A549 treated with dexamethasone at 1 μM for 4 hours (cell line): Measurements from ENCODE around the gene KHK. TPM values are rescaled to one million over a fixed set of nuclear protein-coding genes. Genes with fewer than 3 reads are reported as not detected.

Experiments
- total RNA-seq: library from RNA; stranded (reverse); fragments of 200-300 nt; extraction: Qiagen RNA extraction; gene quantifications from 5 replicates; pipeline ENCODE4 v1.2.3, GENCODE V29; 2022

KHK gene
- 7.6 to 9.1 TPM (median 8.3 TPM) in 5 replicates for total RNA-seq

GRCh38 chr2:27086724-27087593, at the start of gene KHK:
TSS of gene KHK (plus strand) at chr2:27086772. CDS start at chr2:27087260, 488 bp downstream.

GRCh38 chr2:27050996-27051901, 35.3 kb upstream of the KHK start, which contains the start of gene AGBL5:
TSS of gene AGBL5 (plus strand) at chr2:27051668. CDS start at chr2:27052959, 1,291 bp downstream.

GRCh38 chr2:27071277-27071989, 15.1 kb upstream of the KHK start, which contains the start of gene OST4:
TSS of gene OST4 (minus strand) at chr2:27071654.

DNA sequence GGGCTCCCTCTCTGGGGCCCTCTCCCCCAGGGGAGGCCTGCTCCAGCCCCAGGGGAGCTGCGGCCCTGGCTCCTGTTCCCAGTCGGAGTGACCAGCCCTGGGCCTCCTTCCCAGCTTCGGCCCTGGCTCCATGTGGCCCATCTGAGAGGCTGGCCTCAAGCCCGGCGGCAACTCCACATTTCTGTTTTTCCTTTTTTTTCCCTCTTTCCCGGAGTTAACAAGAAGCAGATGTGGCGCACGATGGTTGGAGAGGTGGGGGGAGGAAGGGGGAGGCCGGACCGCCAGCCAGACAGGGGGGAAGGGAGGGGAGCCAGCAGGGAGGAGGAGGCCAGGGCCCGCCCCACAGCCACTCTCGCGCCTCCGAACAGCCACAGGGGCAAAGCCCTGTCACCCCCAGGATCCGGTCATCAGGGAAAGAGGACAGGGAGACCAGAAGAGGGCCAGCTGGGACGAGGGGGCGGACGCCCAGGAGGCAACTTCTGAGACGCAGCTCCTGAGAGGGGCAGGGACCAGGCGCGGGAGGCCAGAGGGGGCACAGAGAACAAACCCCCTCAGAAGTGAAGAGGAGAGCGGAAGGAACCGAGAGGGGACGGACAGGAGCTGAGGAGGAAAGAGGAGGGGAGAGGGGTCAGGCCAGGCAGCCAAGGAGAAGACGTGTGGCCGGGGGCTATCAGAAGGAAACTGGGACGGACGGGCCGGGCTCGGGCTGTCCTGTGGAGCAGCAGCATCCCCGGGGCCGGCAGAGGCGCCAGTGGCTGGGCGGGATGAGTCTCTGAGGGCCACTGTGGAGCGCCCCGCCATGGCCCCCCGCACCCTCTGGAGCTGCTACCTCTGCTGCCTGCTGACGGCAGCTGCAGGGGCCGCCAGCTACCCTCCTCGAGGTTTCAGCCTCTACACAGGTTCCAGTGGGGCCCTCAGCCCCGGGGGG, 8.0 kb upstream of the KHK start, which contains the start of gene EMILIN1:
Gene EMILIN1, plus strand, starts transcription at position 349 of the 928 bp plus-strand sequence. Its CDS starts 451 bp downstream, at position 800.

GRCh38 chr2:27118525-27119329, 32.2 kb downstream of the KHK start, which contains the start of gene CGREF1:
TSS of gene CGREF1 (minus strand) at chr2:27119128. CDS start at chr2:27104366, 14,762 bp downstream.

DNA sequence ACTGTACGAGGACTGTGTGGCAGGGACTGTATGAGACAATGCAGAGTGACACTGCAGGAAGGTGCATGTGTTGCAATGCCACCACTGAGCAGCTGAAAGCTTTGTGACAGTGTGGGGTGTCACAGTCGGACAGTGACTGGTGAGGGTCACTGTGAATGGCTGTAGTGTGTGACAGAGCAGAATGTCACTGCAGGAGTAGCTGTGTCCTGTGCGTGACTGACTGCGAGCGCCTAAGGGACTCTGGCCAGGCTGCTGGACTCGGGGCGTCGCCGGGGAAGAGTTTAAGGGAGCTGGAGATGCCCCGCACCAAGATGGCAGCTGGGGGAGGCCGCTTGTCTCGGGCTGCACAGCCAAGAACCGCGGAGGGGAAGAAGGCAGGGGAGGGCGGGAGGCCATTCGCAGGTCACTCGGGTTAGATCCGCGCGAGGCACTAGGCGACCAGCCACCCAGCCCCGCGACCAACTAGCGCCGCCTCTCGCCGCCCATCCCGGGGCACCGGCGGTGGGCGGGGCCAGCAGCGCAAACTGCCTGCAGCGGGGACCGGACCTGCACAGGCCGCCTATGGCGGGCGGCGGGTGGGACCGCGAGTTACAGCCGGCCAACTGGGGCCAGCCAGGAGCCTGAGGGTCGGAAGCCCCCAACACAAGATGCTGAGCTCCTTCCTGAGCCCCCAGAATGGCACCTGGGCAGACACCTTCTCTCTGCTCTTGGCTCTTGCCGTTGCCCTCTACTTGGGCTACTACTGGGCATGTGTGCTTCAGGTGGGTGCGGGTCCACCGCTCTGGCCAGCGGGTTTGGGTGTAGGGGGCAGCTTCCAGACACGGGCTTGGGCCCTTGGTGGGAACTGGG, 37.0 kb downstream of the KHK start, which contains the start of gene ABHD1:
Gene ABHD1, plus strand, starts transcription at position 514 of the 849 bp plus-strand sequence. Its CDS starts 134 bp downstream, at position 648.

DNA sequence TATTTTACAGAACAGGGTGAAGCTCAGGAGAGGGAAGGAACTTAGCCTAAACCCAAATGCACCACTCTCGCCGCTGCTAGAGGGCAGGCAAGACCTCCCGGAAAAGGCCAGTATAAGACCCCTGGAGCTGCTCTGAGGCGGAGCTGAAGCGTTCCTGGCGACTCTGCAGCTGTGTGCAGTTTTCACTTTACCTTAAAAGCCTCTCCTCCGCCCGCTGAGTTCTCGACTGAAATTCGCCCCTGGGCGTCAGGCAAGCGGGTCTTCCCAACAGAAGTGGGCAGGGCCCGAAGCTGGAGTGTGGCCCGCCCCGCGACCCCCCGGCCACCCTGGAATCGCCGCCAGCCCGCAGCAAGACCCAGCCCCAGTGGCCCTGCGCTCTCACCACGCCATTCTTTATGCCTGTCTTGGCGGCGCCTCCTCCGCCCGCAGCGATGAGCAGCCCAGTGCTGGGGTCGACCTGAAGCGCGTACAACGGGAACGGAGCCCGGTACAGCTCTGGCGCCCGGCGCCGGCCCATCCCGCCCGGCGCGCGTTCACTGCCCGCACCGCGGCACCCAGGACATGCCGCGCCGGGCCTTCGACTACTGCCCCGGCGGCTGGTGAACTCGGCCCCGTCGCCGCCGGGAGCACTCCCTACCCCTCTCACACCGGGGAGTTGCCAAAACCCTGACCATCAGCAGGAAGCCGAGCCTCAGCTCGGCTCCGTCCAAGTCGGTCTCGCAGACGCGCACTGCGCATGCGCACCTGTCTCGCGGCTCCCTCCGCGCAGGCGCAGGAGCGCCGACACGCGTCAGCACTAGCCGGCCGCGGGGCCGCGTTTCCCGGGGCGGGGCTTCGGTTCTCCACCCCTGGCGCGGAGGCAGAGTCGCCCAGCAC, 47.6 kb downstream of the KHK start, which contains the start of gene PREB:
Gene PREB, minus strand, starts transcription at position 732 of the 876 bp plus-strand sequence. Its CDS starts 215 bp downstream, at position 517.

GRCh38 chr2:27139310-27139709, 52.7 kb downstream of the KHK start, which contains the start of gene PRR30:
TSS of gene PRR30 (minus strand) at chr2:27139410. CDS start at chr2:27138329, 1,081 bp downstream.

GRCh38 chr2:27148801-27149439, 62.3 kb downstream of the KHK start, which contains the start of gene TCF23:
TSS of gene TCF23 (plus strand) at chr2:27149004. CDS start at chr2:27149134, 130 bp downstream.

Other genes with a start within 250 kb of the KHK start
- 3.6 to 6.4 TPM (median 5.2 TPM) in 5 replicates for gene DPYSL5, start 238.6 kb upstream of the KHK start, total RNA-seq
- 8.5 to 11.4 TPM (median 9.9 TPM) in 5 replicates for gene MAPRE3, start 116.1 kb upstream of the KHK start, total RNA-seq
- gene TMEM214, start 53.8 kb upstream of the KHK start, total RNA-seq: 47.0 to 70.0 TPM (median 69.4 TPM) in 5 replicates
- gene AGBL5, start 35.1 kb upstream of the KHK start, total RNA-seq: 28.5 to 34.9 TPM (median 34.4 TPM) in 5 replicates
- 529 to 708 TPM (median 553 TPM) in 5 replicates for gene OST4, start 15.1 kb upstream of the KHK start, total RNA-seq
- 0.32 to 0.57 TPM (median 0.43 TPM) in 5 replicates for gene EMILIN1, start 8.2 kb upstream of the KHK start, total RNA-seq
- gene CGREF1, start 32.4 kb downstream of the KHK start, total RNA-seq: 7.2 to 8.1 TPM (median 7.8 TPM) in 5 replicates
- gene ABHD1, start 37.0 kb downstream of the KHK start, total RNA-seq: 0.50 to 1.8 TPM (median 1.5 TPM) in 5 replicates
- 41.9 to 59.1 TPM (median 55.6 TPM) in 5 replicates for gene PREB, start 47.9 kb downstream of the KHK start, total RNA-seq
- gene PRR30, start 52.6 kb downstream of the KHK start, total RNA-seq: not detected in 5 replicates
- not detected in 5 replicates for gene TCF23, start 62.2 kb downstream of the KHK start, total RNA-seq
- 203 to 224 TPM (median 205 TPM) in 5 replicates for gene ATRAID, start 125.3 kb downstream of the KHK start, total RNA-seq
- 63.3 to 67.2 TPM (median 66.7 TPM) in 5 replicates for gene SLC5A6, start 125.5 kb downstream of the KHK start, total RNA-seq
- gene CAD, start 130.6 kb downstream of the KHK start, total RNA-seq: 46.1 to 66.1 TPM (median 64.5 TPM) in 5 replicates
- 1.8 to 3.4 TPM (median 3.3 TPM) in 5 replicates for gene SLC30A3, start 176.3 kb downstream of the KHK start, total RNA-seq
- gene DNAJC5G, start 188.7 kb downstream of the KHK start, total RNA-seq: not detected in 5 replicates
- gene TRIM54, start 195.7 kb downstream of the KHK start, total RNA-seq: 0.67 to 1.2 TPM (median 0.81 TPM) in 5 replicates
- gene UCN, start 221.7 kb downstream of the KHK start, total RNA-seq: 0.63 to 2.5 TPM (median 1.7 TPM) in 5 replicates
- gene MPV17, start 236.3 kb downstream of the KHK start, total RNA-seq: 76.2 to 97.2 TPM (median 87.4 TPM) in 5 replicates